T-cell (primary cell): ENCODE data around the gene ST6GALNAC3. TPM values are rescaled to one million over a fixed set of nuclear protein-coding genes. Genes with fewer than 3 reads are reported as not detected.

ENCODE experiments used
- ATAC-seq, 4 experiments: fragments of 200-7000 bp in 3 of 4; fragments of 150-1000 bp in 1 of 4; cut with Tn5 transposase; replicated peaks in 1 of 4; 1 replicate in 3 of 4; 2 replicates in 1 of 4; pipeline ENCODE4 v1.10.0; 2021; ENCODE audit warnings: moderate library complexity in 3 of 4, mild to moderate bottlenecking in 2 of 4, moderate number of reproducible peaks in 1 of 4
- CTCF ChIA-PET, 2 donors: fragments of 300-600 bp; sonication (Branson Sonifier 250); formaldehyde crosslinking; loops; one replicate each; lab custom pipeline; 2022; ENCODE audit warnings: antibody characterized with exemption in 2 of 2; lab: Charles Lee
- POLR2A ChIA-PET, 2 donors: fragments of 300-600 bp; sonication (Branson Sonifier 250); formaldehyde crosslinking; loops; one replicate each; lab custom pipeline; 2022; ENCODE audit warnings: antibody characterized with exemption in 2 of 2; lab: Charles Lee
- DNase-seq, 35 experiments: peaks; one replicate each; pipeline versions ENCODE4 v3.0.0 to v3.0.0-alpha.2; 2013 to 2023
- H3K27ac ChIP-seq: one replicate; pipeline ENCODE4 v1.5.1; 2013; ENCODE audit warnings: low read length
- H3K27me3 ChIP-seq, 2 experiments: replicated peaks in 1 of 2; 1 replicate in 1 of 2; 2 replicates in 1 of 2; pipeline versions ENCODE4 v1.6.1 to v1.7.0; 2013; ENCODE audit warnings: low read length in 1 of 2, mixed read lengths in 1 of 2; ENCODE audit not compliant: control insufficient read depth in 2 of 2, insufficient read depth in 2 of 2; ENCODE audit errors: extremely low read depth in 1 of 2
- H3K36me3 ChIP-seq, 2 donors: 1 replicate in 1 of 2; 2 replicates in 1 of 2; pipeline versions ENCODE4 v1.6.1 to v1.7.0; 2013; ENCODE audit warnings: low read length in 1 of 2; ENCODE audit not compliant: control insufficient read depth in 2 of 2, insufficient read depth in 1 of 2; ENCODE audit errors: extremely low read depth in 1 of 2
- H3K4me1 ChIP-seq, 2 experiments: 1 replicate in 1 of 2; 2 replicates in 1 of 2; pipeline versions ENCODE4 v1.6.1 to v1.7.0; 2013; ENCODE audit warnings: low read length in 2 of 2, mixed read lengths in 1 of 2; ENCODE audit not compliant: insufficient read depth in 2 of 2, control insufficient read depth in 1 of 2; ENCODE audit errors: extremely low read depth in 1 of 2
- H3K4me3 ChIP-seq, 2 donors: 1 replicate in 1 of 2; 2 replicates in 1 of 2; pipeline versions ENCODE4 v1.5.1 to v1.7.0; 2013; ENCODE audit warnings: mild to moderate bottlenecking in 2 of 2, low read length in 1 of 2, moderate library complexity in 1 of 2; ENCODE audit not compliant: control insufficient read depth in 1 of 2; ENCODE audit errors: extremely low read depth in 1 of 2
- H3K9me3 ChIP-seq: 2 replicates; pipeline ENCODE4 v1.7.0; 2013
- H3K27ac Mint-ChIP-seq, 2 donors: one replicate each; pipeline ENCODE4 v1.8.0; 2020 to 2021; ENCODE audit warnings: mild to moderate bottlenecking in 2 of 2, mixed read lengths in 2 of 2
- H3K27me3 Mint-ChIP-seq, 2 donors: one replicate each; pipeline ENCODE4 v1.8.0; 2021 to 2022; ENCODE audit warnings: mixed read lengths in 2 of 2
- H3K36me3 Mint-ChIP-seq: one replicate; pipeline ENCODE4 v1.8.0; 2021; ENCODE audit warnings: mixed read lengths
- H3K4me1 Mint-ChIP-seq, 3 donors: one replicate each; pipeline ENCODE4 v1.8.0; 2020 to 2022; ENCODE audit warnings: mixed read lengths in 3 of 3, mild to moderate bottlenecking in 1 of 3
- H3K4me3 Mint-ChIP-seq, 3 donors: one replicate each; pipeline ENCODE4 v1.8.0; 2020 to 2022; ENCODE audit warnings: mild to moderate bottlenecking in 3 of 3, mixed read lengths in 3 of 3, moderate library complexity in 3 of 3
- H3K9me3 Mint-ChIP-seq, 3 donors: one replicate each; pipeline ENCODE4 v1.8.0; 2020 to 2022; ENCODE audit warnings: mixed read lengths in 3 of 3
- WGBS: methylation state at CpG from one replicate; pipeline ENCODE4 v1.1.5; 2013; ENCODE audit warnings: missing lambda C conversion rate; ENCODE audit not compliant: insufficient coverage; 5-methylcytosine and 5-hydroxymethylcytosine counted together
- total RNA-seq, 35 experiments: library from RNA in 6 of 35; stranded (reverse) in 6 of 35; fragments of 120-200 nt in 1 of 35; gene quantifications; one replicate each; pipeline versions ENCODE4 v1.2.1 to v1.2.4 and lab custom pipeline; 2013 to 2026

The ST6GALNAC3 gene
- total RNA-seq, 5 donors from 2014 or later (not counting 1 experiment from before 2014, with no cell fraction given) = 0.33 to 6.6 (median 1.5) TPM

GRCh38 chr1:76144247-76144646 lies 69.7 kb downstream of the ST6GALNAC3 start:
- Histone ChIP-seq H3K36me3 (no peaks in the 10 kb centered on the region), H3K4me3 (no peak overlapping the region), H3K9me3 (no peaks in the 10 kb centered on the region), H3K27me3 (no peaks in the 10 kb centered on the region), H3K4me1 (no peaks in the 10 kb centered on the region), H3K27ac (no peak overlapping the region)
- Mint-ChIP-seq H3K36me3 (no peaks in the 10 kb centered on the region), H3K9me3 (no peaks in the 10 kb centered on the region), H3K27ac (no peak overlapping the region), H3K27me3 (peaks cover 4% of the 10 kb centered on the region in 2 donors), H3K4me1 (peaks cover 0 to 12% (median 5%) of the 10 kb centered on the region in 3 donors), H3K4me3 (no peak overlapping the region)
- ChIA-PET CTCF (no interaction called here), POLR2A (no interaction called here)
- ATAC-seq (no peak), DNase-seq (no peak)
- WGBS = no CpG with 5 or more reads among the region's 2 CpGs

DNA sequence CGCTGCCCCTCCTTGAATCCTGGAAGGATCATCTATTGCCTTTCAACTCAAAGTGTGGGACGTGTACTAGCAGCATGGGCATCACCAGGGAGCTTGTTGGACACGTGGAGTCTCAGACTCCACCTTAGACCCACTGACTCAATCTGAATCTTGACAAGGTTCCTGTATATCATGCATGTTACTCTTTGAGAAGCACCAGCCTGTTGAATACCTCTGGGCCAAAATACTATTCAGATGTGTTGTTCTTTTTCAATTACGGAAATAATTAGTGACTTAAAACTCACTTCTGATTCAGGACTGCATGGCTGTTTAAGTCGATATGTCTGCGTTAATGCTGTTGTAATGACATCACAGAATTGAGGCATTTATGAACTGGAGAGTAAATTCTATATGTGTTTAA lies 70.8 kb downstream of the ST6GALNAC3 start:
- no peak for DNase-seq
- H3K27ac ChIP-seq = no peak overlapping the region
- H3K36me3 ChIP-seq = no peaks in the 10 kb centered on the region
- no peak overlapping the region for H3K4me3 Mint-ChIP-seq
- H3K36me3 Mint-ChIP-seq = no peaks in the 10 kb centered on the region
- H3K4me1 ChIP-seq = no peaks in the 10 kb centered on the region
- H3K4me3 ChIP-seq = no peak overlapping the region
- no peaks in the 10 kb centered on the region for H3K27me3 ChIP-seq
- no peaks in the 10 kb centered on the region for H3K9me3 Mint-ChIP-seq
- no peak overlapping the region for H3K27ac Mint-ChIP-seq
- POLR2A ChIA-PET = no interaction called here
- H3K4me1 Mint-ChIP-seq = peaks cover 0 to 7% (median 2%) of the 10 kb centered on the region in 3 donors
- H3K27me3 Mint-ChIP-seq = peaks cover 4 to 9% of the 10 kb centered on the region in 2 donors
- no peaks in the 10 kb centered on the region for H3K9me3 ChIP-seq
- CTCF ChIA-PET = no interaction called here
- no peak for ATAC-seq
- 68% methylated on average over 4 of the region's 6 CpGs for WGBS

DNA sequence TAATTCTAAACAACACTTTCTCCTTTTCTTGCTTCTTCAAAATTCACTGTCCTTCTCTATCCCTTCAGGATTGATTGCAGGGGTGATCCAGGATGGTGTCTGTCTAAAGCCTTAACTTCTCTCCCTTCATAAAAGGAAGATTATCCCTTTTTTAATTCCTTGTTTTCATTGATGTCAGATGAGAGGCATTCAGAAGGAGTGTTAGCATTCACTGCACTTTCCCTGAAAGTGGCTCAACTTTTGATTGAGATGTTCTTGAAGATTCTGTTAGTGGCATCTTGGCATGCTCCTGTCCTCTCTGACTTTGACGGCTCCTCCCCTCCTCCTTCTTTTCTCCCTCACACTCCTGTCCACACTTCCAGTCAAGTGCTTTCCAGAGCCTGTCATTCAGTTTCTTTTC lies 71.6 kb downstream of the ST6GALNAC3 start:
- Histone ChIP-seq H3K27me3 (no peaks in the 10 kb centered on the region), H3K9me3 (no peaks in the 10 kb centered on the region), H3K27ac (no peak overlapping the region), H3K4me3 (no peak overlapping the region), H3K4me1 (no peaks in the 10 kb centered on the region), H3K36me3 (no peaks in the 10 kb centered on the region)
- no peak for DNase-seq
- Mint-ChIP-seq H3K4me1 (no peaks in the 10 kb centered on the region), H3K27ac (no peak overlapping the region), H3K9me3 (no peaks in the 10 kb centered on the region), H3K27me3 (peaks cover 4 to 10% of the 10 kb centered on the region in 2 donors), H3K4me3 (no peak overlapping the region), H3K36me3 (no peaks in the 10 kb centered on the region)
- POLR2A ChIA-PET = interaction anchor here in 1 of 2 donors (0.6 kb wide), 1 partner anchor 329 kb away, joined by 5 read pairs; no protein-coding TSS in a partner anchor
- CTCF ChIA-PET = no interaction called here
- no peak for ATAC-seq
- WGBS = 100% methylated on average over 1 of the region's 1 CpG

DNA sequence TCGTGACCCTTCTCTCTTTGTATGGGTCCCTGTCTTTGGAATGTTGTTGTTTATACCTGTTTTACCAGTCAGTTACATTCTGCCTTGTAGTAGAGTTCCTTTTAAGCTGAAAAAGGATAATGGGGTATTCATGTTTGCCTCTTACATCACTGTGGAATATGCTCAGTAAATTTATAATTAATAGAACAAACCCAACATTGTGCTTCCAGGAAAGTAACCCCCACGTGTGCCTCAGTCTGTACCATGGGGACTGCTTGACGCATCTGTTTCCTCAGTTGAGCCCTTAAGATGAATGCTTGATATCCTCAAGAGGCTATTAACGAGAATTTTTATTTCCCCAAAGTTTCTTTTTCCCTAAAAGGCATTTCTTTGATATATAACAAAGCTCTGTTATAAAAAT lies 73.4 kb downstream of the ST6GALNAC3 start:
- Mint-ChIP-seq H3K27me3 (peaks cover 4 to 10% of the 10 kb centered on the region in 2 donors), H3K27ac (no peak overlapping the region), H3K4me3 (no peak overlapping the region), H3K4me1 (no peaks in the 10 kb centered on the region), H3K9me3 (no peaks in the 10 kb centered on the region), H3K36me3 (no peaks in the 10 kb centered on the region)
- DNase-seq = no peak
- ChIA-PET CTCF (interaction anchor here (0.6 to 0.8 kb wide), 2 partner anchors 13 to 996 kb away, joined by 3 read pairs; no protein-coding TSS in a partner anchor), POLR2A (no interaction called here)
- no peak overlapping the region for H3K4me3 ChIP-seq
- ATAC-seq = no peak
- no peaks in the 10 kb centered on the region for H3K9me3 ChIP-seq
- WGBS = 100% methylated on average over 2 of the region's 4 CpGs
- H3K36me3 ChIP-seq = no peaks in the 10 kb centered on the region
- no peak overlapping the region for H3K27ac ChIP-seq
- H3K27me3 ChIP-seq = no peaks in the 10 kb centered on the region
- no peaks in the 10 kb centered on the region for H3K4me1 ChIP-seq

GRCh38 chr1:76148460-76148859 lies 73.9 kb downstream of the ST6GALNAC3 start:
- Histone ChIP-seq H3K4me1 (no peaks in the 10 kb centered on the region), H3K4me3 (no peak overlapping the region), H3K36me3 (no peaks in the 10 kb centered on the region), H3K27ac (no peak overlapping the region), H3K9me3 (no peaks in the 10 kb centered on the region), H3K27me3 (no peaks in the 10 kb centered on the region)
- Mint-ChIP-seq H3K27me3 (peaks cover 4 to 10% of the 10 kb centered on the region in 2 donors), H3K9me3 (no peaks in the 10 kb centered on the region), H3K4me3 (no peak overlapping the region), H3K36me3 (no peaks in the 10 kb centered on the region), H3K27ac (no peak overlapping the region), H3K4me1 (no peaks in the 10 kb centered on the region)
- DNase-seq (no peak), ATAC-seq (no peak)
- no CpG with 5 or more reads among the region's 2 CpGs for WGBS
- POLR2A ChIA-PET = no interaction called here
- CTCF ChIA-PET = interaction anchor here (0.6 to 0.8 kb wide), 2 partner anchors 13 to 996 kb away, joined by 3 read pairs; no protein-coding TSS in a partner anchor

DNA sequence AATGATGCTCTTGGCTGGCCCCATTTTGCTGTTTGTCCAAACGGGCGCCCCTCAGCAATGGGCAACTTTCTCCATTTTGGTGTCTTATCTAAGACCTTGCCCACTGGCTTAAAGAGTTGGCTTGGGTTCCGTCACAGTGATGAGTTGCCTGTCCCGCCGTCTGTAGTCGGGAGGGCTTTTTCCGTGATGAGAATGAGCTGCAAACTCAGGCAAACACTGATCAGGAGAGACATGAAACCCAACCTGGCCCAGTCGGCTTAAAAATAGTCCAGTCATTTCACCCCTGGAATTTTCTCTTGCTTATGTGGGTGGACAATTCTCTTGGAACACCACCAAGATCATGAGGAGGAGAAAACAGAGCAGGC lies 79.3 kb downstream of the ST6GALNAC3 start:
- H3K4me3 Mint-ChIP-seq = peak overlapping the region in 2 of 3 donors; percentile 76 to 84
- H3K27me3 Mint-ChIP-seq = peaks cover 0 to 8% of the 10 kb centered on the region in 2 donors
- POLR2A ChIA-PET = interaction anchor here in 1 of 2 donors (0.7 kb wide), 1 partner anchor 65 kb away, joined by 3 read pairs; no protein-coding TSS in a partner anchor
- H3K27me3 ChIP-seq = no peaks in the 10 kb centered on the region
- H3K36me3 Mint-ChIP-seq = no peaks in the 10 kb centered on the region
- peaks cover 4 to 5% of the 10 kb centered on the region in 2 experiments for H3K4me1 ChIP-seq
- peak overlapping the region in 1 of 2 donors; percentile 94 for H3K27ac Mint-ChIP-seq
- H3K9me3 ChIP-seq = no peaks in the 10 kb centered on the region
- peaks cover 10 to 14% (median 12%) of the 10 kb centered on the region in 3 donors for H3K4me1 Mint-ChIP-seq
- DNase-seq (peak in 2 of 35 experiments; percentile 3 to 7), ATAC-seq (no peak)
- H3K27ac ChIP-seq = peak overlapping the region; percentile 52
- no peaks in the 10 kb centered on the region for H3K9me3 Mint-ChIP-seq
- no peaks in the 10 kb centered on the region for H3K36me3 ChIP-seq
- WGBS = 81% methylated on average over 7 of the region's 8 CpGs
- CTCF ChIA-PET = interaction anchor here (0.5 to 3.1 kb wide), 15 partner anchors 9 to 1742 kb away, joined by 3 to 25 read pairs (median 4); partner anchors contain the start of gene MIGA1 (in 1 of the 2)
- no peak overlapping the region for H3K4me3 ChIP-seq
